IMR-90 (cell line): ENCODE results near the gene FAM111A. TPM values are rescaled to one million over a fixed set of nuclear protein-coding genes. Genes with fewer than 3 reads are reported as not detected.

Experiments
- ATAC-seq: fragments of 200-7000 bp; cut with Tn5 transposase; 2 replicates; pipeline ENCODE4 v1.9.1; 2020; ENCODE audit warnings: low read depth, mild to moderate bottlenecking, moderate library complexity
- BruUV-seq: library from RNA; stranded (reverse); fragments of 400-500 nt; replicated peaks from 2 replicates; lab custom pipeline; 2021; lab: Mats Ljungman, UMichigan
- CTCF ChIA-PET: fragments of 300-600 bp; formaldehyde crosslinking; extraction: SDS; loops from one replicate; lab custom pipeline; 2021; ENCODE audit warnings: antibody characterized with exemption; lab: Yijun Ruan, JAX
- POLR2A ChIA-PET: fragments of 300-600 bp; sonication (Branson Sonifier 250); formaldehyde crosslinking; loops from one replicate; lab custom pipeline; 2022; ENCODE audit warnings: antibody characterized with exemption; ENCODE audit not compliant: unreplicated experiment; lab: Charles Lee
- DNase-seq: peaks from one replicate; pipeline ENCODE4 v3.0.0; 2013
- H2AFZ ChIP-seq: replicated peaks from 2 replicates; pipeline ENCODE3; 2013; ENCODE audit warnings: low read length, mild to moderate bottlenecking; ENCODE audit not compliant: poor library complexity
- H2AK5ac ChIP-seq: 2 replicates; pipeline ENCODE4 v1.6.1; 2013; ENCODE audit warnings: low read depth, low read length, inconsistent platforms
- H2AK9ac ChIP-seq: replicated peaks from 2 replicates; pipeline ENCODE3; 2013; ENCODE audit warnings: mild to moderate bottlenecking, low read depth, low read length, moderate library complexity; ENCODE audit not compliant: poor library complexity
- H2BK120ac ChIP-seq: 2 replicates; pipeline ENCODE4 v1.6.1; 2013; ENCODE audit warnings: low read depth, low read length, inconsistent platforms
- H2BK15ac ChIP-seq: 3 replicates; pipeline ENCODE4 v1.6.1; 2013; ENCODE audit warnings: low read depth, low read length, inconsistent platforms
- H2BK20ac ChIP-seq: 2 replicates; pipeline ENCODE4 v1.6.1; 2013; ENCODE audit warnings: low read depth, mild to moderate bottlenecking, inconsistent platforms, low read length, moderate library complexity
- H2BK5ac ChIP-seq: 2 replicates; pipeline ENCODE4 v1.6.1; 2013; ENCODE audit warnings: mild to moderate bottlenecking, low read depth, low read length, inconsistent platforms; ENCODE audit not compliant: poor library complexity, severe bottlenecking
- H3K14ac ChIP-seq: replicated peaks from 2 replicates; pipeline ENCODE4 v1.6.1; 2013; ENCODE audit warnings: low read depth, low read length, inconsistent platforms
- H3K18ac ChIP-seq: 2 replicates; pipeline ENCODE4 v1.6.1; 2013; ENCODE audit warnings: low read depth, low read length, control low read depth
- H3K23ac ChIP-seq: 2 replicates; pipeline ENCODE4 v1.6.1; 2013; ENCODE audit warnings: low read depth, low read length, inconsistent platforms
- H3K27ac ChIP-seq: 2 replicates; pipeline ENCODE4 v1.5.1; 2013; ENCODE audit warnings: mild to moderate bottlenecking, control low read depth, low read length; ENCODE audit not compliant: insufficient read depth
- H3K27me3 ChIP-seq: 2 replicates; pipeline ENCODE4 v1.6.1; 2013; ENCODE audit warnings: low read length; ENCODE audit not compliant: control insufficient read depth, insufficient read depth
- H3K36me3 ChIP-seq: 2 replicates; pipeline ENCODE4 v1.6.1; 2013; ENCODE audit warnings: low read length, mixed read lengths; ENCODE audit not compliant: control insufficient read depth, insufficient read depth
- H3K4ac ChIP-seq: 2 replicates; pipeline ENCODE4 v1.6.1; 2013; ENCODE audit warnings: low read depth, low read length, inconsistent platforms
- H3K4me1 ChIP-seq: 2 replicates; pipeline ENCODE4 v1.6.1; 2013; ENCODE audit warnings: low read length, mixed read lengths; ENCODE audit not compliant: control insufficient read depth, insufficient read depth
- H3K4me2 ChIP-seq: 2 replicates; pipeline ENCODE4 v1.6.1; 2013; ENCODE audit warnings: low read depth, mild to moderate bottlenecking, control low read depth, low read length, moderate library complexity
- H3K4me3 ChIP-seq: 2 replicates; pipeline ENCODE4 v1.5.1; 2013; ENCODE audit warnings: low read depth, mild to moderate bottlenecking, control low read depth, low read length, moderate library complexity; ENCODE audit not compliant: insufficient read depth
- H3K56ac ChIP-seq: 2 replicates; pipeline ENCODE4 v1.6.1; 2013; ENCODE audit warnings: low read length, inconsistent platforms; ENCODE audit not compliant: insufficient read depth; ENCODE audit errors: extremely low read depth
- H3K79me1 ChIP-seq, 2 experiments: 2 replicates each; pipeline ENCODE4 v1.6.1; 2013; ENCODE audit warnings: low read length in 2 of 2, inconsistent platforms in 1 of 2, low read depth in 1 of 2
- H3K9ac ChIP-seq: 2 replicates; pipeline ENCODE4 v1.6.1; 2013; ENCODE audit warnings: low read depth, low read length, control low read depth
- H3K9me1 ChIP-seq: 2 replicates; pipeline ENCODE4 v1.6.1; 2013; ENCODE audit warnings: low read length, inconsistent platforms; ENCODE audit not compliant: insufficient read depth
- H3K9me3 ChIP-seq: 2 replicates; pipeline ENCODE4 v1.6.1; 2013; ENCODE audit warnings: low read length; ENCODE audit not compliant: control insufficient read depth, insufficient read depth
- H4K20me1 ChIP-seq: 2 replicates; pipeline ENCODE4 v1.6.1; 2013; ENCODE audit warnings: low read length, inconsistent platforms; ENCODE audit not compliant: insufficient read depth
- H4K5ac ChIP-seq: 2 replicates; pipeline ENCODE4 v1.6.1; 2013; ENCODE audit warnings: mild to moderate bottlenecking, low read depth, low read length, control low read depth
- H4K8ac ChIP-seq, 2 experiments: 2 replicates each; pipeline ENCODE4 v1.6.1; 2013; ENCODE audit warnings: low read depth in 2 of 2, low read length in 2 of 2, control low read depth in 1 of 2, inconsistent platforms in 1 of 2
- H4K91ac ChIP-seq: 2 replicates; pipeline ENCODE4 v1.6.1; 2013; ENCODE audit warnings: low read depth, low read length, inconsistent platforms; ENCODE audit not compliant: insufficient read depth
- CTCF ChIP-seq: conservative IDR thresholded peaks from 2 replicates; pipeline ENCODE4 v1.5.1; 2012; ENCODE audit warnings: mild to moderate bottlenecking, low read depth, low read length, improper control_type of control experiment
- MXI1 ChIP-seq: IDR thresholded peaks from 2 replicates; pipeline ENCODE4 v1.6.1; 2012; ENCODE audit warnings: low read depth, mild to moderate bottlenecking, low read length, moderate library complexity, borderline replicate concordance
- POLR2A ChIP-seq: IDR thresholded peaks from 2 replicates; pipeline ENCODE4 v1.6.1; 2012; ENCODE audit warnings: mild to moderate bottlenecking, low read depth, low read length
- RAD21 ChIP-seq: IDR thresholded peaks from 2 replicates; pipeline ENCODE4 v1.6.1; 2012; ENCODE audit warnings: low read length, improper control_type of control experiment
- RCOR1 ChIP-seq: IDR thresholded peaks from 2 replicates; pipeline ENCODE4 v1.6.1; 2012; ENCODE audit warnings: mild to moderate bottlenecking, low read length, improper control_type of control experiment; ENCODE audit not compliant: insufficient replicate concordance
- RFX5 ChIP-seq: IDR thresholded peaks from 2 replicates; pipeline ENCODE4 v1.8.0; 2012; ENCODE audit warnings: low read depth, mild to moderate bottlenecking, low read length, moderate library complexity
- SMC3 ChIP-seq: fragments of 150-350 bp; IDR thresholded peaks from 2 replicates; pipeline ENCODE4 v1.6.1; 2016; ENCODE audit warnings: low read depth, mild to moderate bottlenecking, antibody characterized with exemption, low read length, moderate library complexity
- WGBS, 2 experiments: methylation state at CpG; one replicate each; pipeline versions ENCODE4 v1.1.5 to v1.1.7; 2013; ENCODE audit warnings: missing lambda C conversion rate in 2 of 2; ENCODE audit not compliant: insufficient read length in 1 of 2; ENCODE audit errors: extremely low coverage in 2 of 2; 5-methylcytosine and 5-hydroxymethylcytosine counted together
- dilution Hi-C: fragments of 300-500 bp; cut with HindIII; formaldehyde crosslinking; loops from one replicate; pipeline ENCODE4 v1.14.3; 2018; ENCODE audit warnings: low sequenced_read_pairs; ENCODE audit not compliant: unreplicated experiment
- in situ Hi-C: fragments of 300-500 bp; cut with MboI; formaldehyde crosslinking; loops from 3 replicates; pipeline ENCODE4 v1.14.3; 2019; ENCODE audit warnings: low sequenced_read_pairs, inconsistent platforms, mixed read lengths
- intact Hi-C: fragments of 100-400 bp; cut with micrococcal nuclease; formaldehyde crosslinking; loops from 2 replicates; pipeline ENCODE4 v1.10.0; 2022
- polyA plus RNA-seq, 3 experiments: library from polyadenylated mRNA; depleted of rRNA; stranded (reverse); fragments of >200 nt; gene quantifications; 2 replicates each; pipeline ENCODE4 v1.2.3, GENCODE V29; 2012; ENCODE audit warnings: low replicate concordance in 1 of 3
- total RNA-seq: library from RNA; depleted of rRNA; stranded (reverse); fragments of >200 nt; gene quantifications from 2 replicates; pipeline ENCODE4 v1.2.3, GENCODE V29; 2012

FAM111A gene
- total and polyA plus RNA-seq, 2 of the 4 experiments (the other 2 are of a cell fraction) = 19.9 to 36.4 TPM

GRCh38 chr11:59179121-59179520, 36.5 kb downstream of the FAM111A start:
- CTCF ChIA-PET = no interaction called here

More at GRCh38 chr11:59179121-59179520, 36.5 kb downstream of the FAM111A start:
- Histone ChIP-seq H2BK15ac (no peak overlapping the region), H3K36me3 (peaks cover 20% of the 10 kb centered on the region), H3K9me1 (peaks cover 8% of the 10 kb centered on the region; the same call in 1 of the 2 replicates), H2AFZ (no peak overlapping the region), H3K4me1 (peaks cover 15% of the 10 kb centered on the region), H3K14ac (no peak overlapping the region), H2AK9ac (no peak overlapping the region), H4K8ac (no peak overlapping the region), H2BK20ac (no peak overlapping the region), H3K4me3 (no peak overlapping the region), H3K9me3 (no peaks in the 10 kb centered on the region), H2BK120ac (no peak overlapping the region), H3K79me1 (peaks cover 0 to 8% of the 10 kb centered on the region in 2 experiments; a peak in 2 of 4 replicates), H2BK5ac (no peak overlapping the region), H2AK5ac (no peak overlapping the region), H3K18ac (no peak overlapping the region), H4K5ac (no peak overlapping the region), H4K91ac (no peak overlapping the region), H3K23ac (no peak overlapping the region), H3K27ac (no peak overlapping the region), H3K56ac (no peak overlapping the region), H3K4ac (no peak overlapping the region), H3K4me2 (no peak overlapping the region), H4K20me1 (peaks cover 5% of the 10 kb centered on the region; the same call in 1 of the 2 replicates), H3K9ac (no peak overlapping the region), H3K27me3 (no peaks in the 10 kb centered on the region)
- TF ChIP-seq MXI1 = no peak
- no peak for TF ChIP-seq POLR2A
- TF ChIP-seq RFX5 = no peak
- no peak for TF ChIP-seq RAD21
- no peak for TF ChIP-seq SMC3
- TF ChIP-seq CTCF = no peak
- no peak for TF ChIP-seq RCOR1
- no peak for DNase-seq
- dilution Hi-C loops = no loop called here
- BruUV-seq = no TSS peak
- WGBS, 2 experiments = no CpG with 5 or more reads among the region's 2 CpGs
- POLR2A ChIA-PET = no interaction called here
- ATAC-seq = no peak
- intact Hi-C loops = no loop called here
- in situ Hi-C loops = no loop called here
